ENCODE results near the gene SEMA3F.
"Not testable (repeated sequence)": the region's sequence is repeated elsewhere in the genome, so short reads cannot be mapped to it uniquely, and the experiment has no call there.

The SEMA3F gene

GRCh38 chr3:50195501-50196252, 40.6 kb downstream of the SEMA3F start:
- no peak for DNase-seq

- DNase-seq, result no peak
These were observed 41.2 kb downstream of the SEMA3F start for GRCh38 chr3:50196253-50196801.

DNA sequence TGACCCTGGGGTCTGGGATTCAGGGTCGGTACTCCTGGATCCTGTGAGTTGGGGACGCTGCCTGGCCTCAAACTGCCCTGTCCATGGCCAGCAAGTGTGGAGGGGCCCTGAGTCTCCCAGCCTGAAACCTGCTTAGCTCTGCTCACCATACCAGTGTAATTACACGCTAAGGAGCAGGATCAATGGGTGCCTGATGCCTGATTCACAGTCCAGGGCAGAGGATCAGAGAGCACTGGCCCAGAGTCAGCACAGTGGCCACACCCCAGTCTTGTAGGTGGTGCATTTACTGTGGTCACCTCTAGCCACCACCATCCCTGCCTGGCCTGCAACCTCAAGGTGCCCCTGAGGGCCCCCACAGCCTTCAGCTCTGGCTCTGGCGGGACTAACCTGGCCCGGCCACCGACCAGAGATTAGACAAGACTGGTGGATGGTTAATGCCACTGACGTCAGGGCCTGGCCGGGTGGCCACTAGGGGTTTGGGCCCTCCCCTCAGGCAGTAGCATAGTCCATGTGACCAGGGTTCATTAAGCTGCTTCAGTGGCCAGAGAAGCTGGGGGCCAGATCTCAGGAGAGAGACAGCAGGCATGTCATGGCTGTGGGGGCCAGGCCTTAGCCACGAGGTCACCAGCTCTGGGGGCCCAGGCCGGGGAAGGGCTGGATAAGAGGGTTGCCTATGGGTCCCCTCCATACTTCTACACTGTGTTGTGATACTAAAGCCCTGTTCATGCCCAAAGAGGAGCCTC, 46.6 kb downstream of the SEMA3F start:
- DNase-seq, result no peak

- no peak for DNase-seq
These were observed 47.4 kb downstream of the SEMA3F start for GRCh38 chr3:50202353-50203112.

DNA sequence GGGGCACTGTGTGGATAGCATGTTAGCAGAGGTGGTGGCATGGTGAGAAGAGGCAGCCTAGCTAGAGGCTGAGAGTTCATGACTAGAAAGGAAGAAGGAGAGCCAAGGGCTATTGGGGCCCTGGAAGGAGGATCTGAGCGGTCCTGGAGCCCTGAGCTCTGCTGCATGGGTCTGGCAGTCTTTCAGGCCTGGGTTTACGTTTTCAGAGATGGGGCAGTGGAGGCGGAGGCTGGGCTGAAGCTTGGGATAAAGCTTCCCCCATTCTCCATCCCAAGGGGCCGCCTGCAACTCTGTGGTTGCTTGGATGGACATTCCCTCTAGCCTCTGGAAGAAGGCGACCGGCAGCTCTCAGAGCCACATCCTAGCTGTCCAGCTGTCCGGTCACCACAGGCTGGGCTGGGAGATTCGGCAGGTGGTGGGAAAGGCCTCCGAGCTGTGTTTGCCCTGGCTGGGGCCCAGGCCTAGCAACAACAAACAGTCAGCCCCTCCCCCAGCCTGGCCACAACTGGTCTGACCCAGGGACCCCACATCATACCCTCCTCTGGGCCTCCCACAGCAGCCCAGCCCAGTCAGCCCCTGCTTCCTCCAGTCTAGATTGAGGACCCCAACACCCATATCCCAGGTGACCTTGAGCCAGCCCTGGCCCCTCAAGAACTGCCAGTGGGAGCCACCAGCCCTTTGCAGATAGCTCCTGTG, 48.1 kb downstream of the SEMA3F start:
- DNase-seq, result no peak

DNA sequence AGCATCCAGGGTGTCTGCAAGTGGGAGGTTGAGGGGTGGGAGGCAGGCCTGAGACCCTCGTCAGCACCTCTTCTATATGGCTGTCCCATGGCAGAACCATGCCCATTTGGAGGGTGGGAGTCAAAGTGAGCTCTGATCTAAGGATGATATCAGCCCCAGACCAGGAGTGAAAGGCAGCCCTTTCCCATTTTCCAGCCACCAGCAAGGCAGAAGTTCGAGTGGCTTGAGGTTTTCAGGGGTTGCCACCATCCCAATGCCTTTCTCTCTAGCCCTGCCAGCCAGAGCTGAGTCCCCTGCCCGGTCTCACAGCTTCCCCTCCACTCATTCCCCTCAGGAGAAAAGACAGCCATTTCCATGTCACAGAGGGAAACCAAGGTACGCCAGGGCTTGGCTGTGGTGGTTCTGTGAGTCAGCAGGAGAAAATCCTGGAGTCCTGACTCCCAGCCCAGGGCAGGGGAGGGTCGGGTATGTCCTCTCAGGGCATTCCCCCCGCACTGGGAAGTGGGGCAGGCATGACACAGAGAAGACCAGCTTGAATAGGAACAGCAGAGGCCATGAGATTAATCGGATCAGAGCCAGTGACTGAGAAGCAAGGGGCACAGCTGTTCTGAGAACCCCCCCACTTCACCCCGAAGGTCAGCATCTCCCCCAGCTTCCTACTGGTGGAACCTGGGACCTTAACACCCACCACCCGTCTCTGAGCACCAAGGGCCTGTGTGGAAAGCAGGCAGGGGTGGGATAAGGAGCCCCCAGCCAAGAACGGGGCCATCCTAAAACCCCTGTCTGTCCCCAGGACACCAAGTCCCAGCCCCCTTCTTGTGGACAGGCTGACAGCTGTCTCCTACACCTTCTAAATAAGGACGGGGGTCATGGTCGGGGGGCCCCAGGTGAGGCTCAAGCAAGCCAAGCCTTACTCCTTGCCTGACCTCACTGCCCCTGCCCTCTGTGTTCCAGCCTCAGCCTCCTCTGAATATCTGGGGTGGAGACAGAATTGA, 49.0 kb downstream of the SEMA3F start:
- DNase-seq, result no peak

- peak; percentile 36 for DNase-seq
These were observed 49.8 kb downstream of the SEMA3F start, which contains the start of gene SLC38A3 for GRCh38 chr3:50204804-50205412. Gene SLC38A3, plus strand, starts transcription at chr3:50205271. Its CDS starts 8,929 bp downstream, at chr3:50214200.

DNA sequence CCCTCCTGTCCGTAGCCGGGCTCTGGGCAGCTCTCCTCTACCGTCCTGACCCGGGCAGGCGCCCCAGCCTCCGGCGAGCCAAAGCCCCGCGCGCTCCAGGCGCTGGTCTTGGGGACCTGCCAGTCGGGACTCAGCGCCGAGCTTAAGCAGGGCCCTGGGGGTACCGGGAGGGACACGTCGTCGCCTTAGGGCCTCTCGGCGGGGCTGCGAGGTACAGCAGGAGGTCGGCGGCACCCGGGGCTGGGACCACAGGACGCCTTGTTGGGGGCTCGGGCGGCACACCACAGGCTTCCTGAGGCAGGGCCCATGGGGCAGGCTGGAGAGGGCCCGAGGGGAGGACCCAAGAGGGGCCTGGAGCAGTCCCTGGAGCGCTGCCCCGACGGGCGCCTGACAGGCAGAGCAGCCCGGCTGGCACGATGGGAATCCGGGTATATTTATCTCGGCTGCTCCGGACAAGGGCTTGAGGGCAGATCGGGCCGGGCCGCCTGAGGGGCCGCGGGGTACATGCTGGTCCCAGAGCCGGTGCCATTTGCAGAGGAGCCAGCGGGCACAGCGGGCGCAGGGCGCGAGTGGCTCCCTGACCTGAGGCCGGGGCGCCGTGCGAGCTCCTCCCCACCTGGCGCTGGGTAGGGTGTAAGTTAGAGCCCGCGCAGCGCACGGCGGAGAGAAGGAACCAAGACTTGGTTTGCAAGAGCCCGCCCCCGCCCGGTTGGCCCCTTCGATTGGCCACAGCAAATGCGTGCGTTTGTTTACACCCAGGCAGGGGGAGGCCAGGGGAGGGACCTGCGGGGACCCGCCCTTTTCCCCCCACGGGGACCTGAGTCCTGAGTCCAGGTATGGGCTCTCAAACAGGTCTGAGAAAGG, 50.5 kb downstream of the SEMA3F start:
- DNase-seq, result peak; percentile 61

GRCh38 chr3:50207359-50208042, 52.4 kb downstream of the SEMA3F start:
- DNase-seq, result no peak

GRCh38 chr3:50208677-50209344, 53.7 kb downstream of the SEMA3F start:
- no peak for DNase-seq

DNA sequence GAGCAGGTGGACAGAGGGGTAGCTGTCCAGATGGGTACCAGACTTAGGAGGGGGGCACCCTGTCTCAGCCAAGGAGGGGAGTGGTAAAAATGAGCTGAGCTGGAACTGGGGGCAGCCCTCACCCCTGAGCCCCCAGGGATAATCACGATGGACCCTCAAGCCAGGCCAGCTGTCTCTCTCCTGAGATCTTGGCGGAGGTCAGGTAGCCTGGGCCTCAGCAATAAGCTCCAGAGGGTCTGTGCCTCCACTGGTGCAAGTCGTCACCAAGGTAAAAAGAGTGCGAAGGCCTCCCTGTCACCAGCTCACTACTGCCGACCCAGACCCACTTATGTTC, 55.0 kb downstream of the SEMA3F start:
- DNase-seq, result no peak

DNA sequence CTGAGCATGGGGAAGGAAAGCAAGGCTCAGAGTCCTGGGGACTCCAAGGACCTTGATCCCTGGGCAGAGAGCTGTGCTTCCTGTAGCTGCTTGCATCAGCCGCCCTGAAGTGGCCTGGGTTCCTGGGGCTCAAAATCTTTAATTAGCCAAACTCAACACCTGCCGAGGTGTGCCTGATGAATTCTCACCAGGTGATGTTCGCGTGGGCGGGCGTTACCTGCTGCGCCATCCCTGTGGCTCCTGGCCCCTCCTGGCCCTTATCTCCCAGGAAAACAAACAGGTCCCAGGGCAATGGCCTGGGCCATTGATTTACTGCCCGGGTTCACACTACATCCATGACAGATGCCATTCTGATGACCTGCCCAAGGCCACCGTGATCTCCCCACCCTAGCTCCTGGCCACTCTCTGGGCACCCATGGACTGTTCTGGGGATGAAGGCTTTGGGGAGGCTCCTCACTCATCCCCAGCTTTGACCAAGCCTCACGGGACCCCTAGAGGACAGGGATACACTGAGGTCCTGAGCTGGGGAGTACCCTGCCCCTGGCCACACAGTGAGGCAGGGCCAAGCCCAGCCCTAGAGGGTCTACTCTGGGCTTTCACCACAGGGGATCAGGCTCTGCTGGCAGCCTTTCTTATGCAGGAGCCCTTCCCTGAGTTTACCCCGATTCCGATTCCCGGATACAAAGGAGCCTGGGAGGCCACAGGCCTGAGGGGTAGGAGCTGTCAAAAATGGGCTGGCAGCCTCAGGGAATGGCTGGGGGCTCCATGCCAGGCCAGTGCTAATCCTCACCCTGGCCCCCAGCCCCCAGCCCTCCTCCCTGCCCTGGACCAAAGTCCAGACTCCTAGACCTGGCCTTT, 55.6 kb downstream of the SEMA3F start:
- DNase-seq, result no peak

DNA sequence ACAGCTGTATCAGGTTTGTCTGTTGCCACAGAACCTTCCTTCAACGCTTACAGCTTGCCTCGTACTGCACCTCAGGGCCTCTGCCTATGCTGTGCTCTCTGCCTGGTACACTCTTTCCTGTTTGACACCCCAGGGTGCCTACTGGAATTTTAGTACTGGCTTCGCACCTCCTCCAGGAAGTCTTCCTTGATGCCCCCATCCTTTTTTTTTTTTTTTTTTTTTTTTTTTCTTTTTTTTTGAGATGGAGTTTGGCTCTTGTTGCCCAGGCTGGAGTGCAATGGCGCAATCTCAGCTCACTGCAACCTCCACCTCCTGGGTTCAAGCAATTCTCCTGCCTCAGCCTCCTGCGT, 56.2 kb downstream of the SEMA3F start:
- not testable (repeated sequence) for DNase-seq

GRCh38 chr3:50211930-50212329, 56.8 kb downstream of the SEMA3F start:
- peak; percentile 61 for DNase-seq

DNA sequence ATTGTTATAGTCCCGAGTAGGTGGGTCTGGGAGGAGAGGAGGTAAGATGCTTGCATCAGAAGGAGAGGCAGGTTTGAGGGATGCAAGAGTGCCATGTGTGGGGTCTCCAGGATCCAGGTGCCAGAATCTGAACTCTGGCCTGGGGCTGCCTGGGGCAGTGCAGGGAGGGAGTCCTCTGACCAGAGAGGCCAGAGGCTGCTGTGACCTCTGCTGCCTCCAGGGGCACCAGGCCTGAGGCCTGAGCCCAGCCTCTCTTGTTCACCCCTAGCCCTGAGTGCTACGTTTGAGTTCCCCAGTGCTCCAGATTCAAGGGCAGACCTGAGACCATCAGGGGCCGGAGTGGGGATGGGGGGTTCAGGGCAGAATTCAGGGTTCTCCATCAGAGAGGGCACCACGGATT, 57.4 kb downstream of the SEMA3F start:
- no peak for DNase-seq

GRCh38 chr3:50212971-50213370, 57.8 kb downstream of the SEMA3F start:
- no peak for DNase-seq

DNA sequence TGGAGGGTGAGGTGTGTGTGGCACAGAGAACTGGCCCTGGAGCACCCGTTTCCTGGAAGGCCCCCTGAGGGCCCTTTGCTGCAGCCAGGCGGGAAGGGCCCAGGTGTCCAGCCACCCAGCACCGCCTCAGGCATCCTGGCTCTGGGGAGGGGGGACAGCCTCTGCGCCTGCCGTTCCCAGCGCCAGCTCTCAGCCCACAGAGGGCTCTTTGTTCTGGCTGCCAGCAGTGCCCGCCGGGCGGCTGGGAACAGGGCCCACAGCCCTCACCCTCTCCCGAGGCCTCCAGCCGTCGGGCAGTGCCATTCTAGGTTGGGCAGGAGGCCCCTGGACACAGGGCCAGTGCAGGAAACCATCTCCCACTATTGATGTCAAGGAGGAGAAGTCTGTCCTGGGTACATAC, 58.2 kb downstream of the SEMA3F start:
- no peak for DNase-seq

GRCh38 chr3:50214824-50215223, 59.7 kb downstream of the SEMA3F start:
- DNase-seq, result no peak

Data from hematopoietic multipotent progenitor cell treated with erythropoietin and hydrocortisone succinate and interleukin-3 and kit ligand, for 4 days (in vitro differentiated cells).